NCI-H1436 treated with DMSO at 0.1 percent for 48 hours (cell line): Measurements from ENCODE around the gene SLC6A17.

Experiments used
- DNase-seq: peaks from one replicate; lab custom pipeline; 2025; lab: John Stamatoyannopoulos, UW

The SLC6A17 gene

GRCh38 chr1:110150330-110151174 is at the start of gene SLC6A17:
Gene SLC6A17, plus strand, starts transcription at chr1:110150494. Its CDS starts 16,436 bp downstream, at chr1:110166930.
- DNase-seq = no peak

- DNase-seq = no peak
These were observed 48.2 kb upstream of the SLC6A17 start for GRCh38 chr1:110102081-110102480.

- DNase-seq = no peak
These were observed 44.0 kb upstream of the SLC6A17 start for GRCh38 chr1:110106013-110106941.

- no peak for DNase-seq
These were observed 42.3 kb upstream of the SLC6A17 start for GRCh38 chr1:110107867-110108469.

GRCh38 chr1:110111081-110111480 is 39.2 kb upstream of the SLC6A17 start:
- DNase-seq = no peak

- DNase-seq = no peak
These were observed 38.2 kb upstream of the SLC6A17 start, which contains the start of gene UBL4B for GRCh38 chr1:110112143-110112542. Gene UBL4B, plus strand, starts transcription at chr1:110112443. Its CDS starts 92 bp downstream, at chr1:110112535.

- no peak for DNase-seq
These were observed 37.6 kb upstream of the SLC6A17 start for GRCh38 chr1:110112656-110113055.

GRCh38 chr1:110113551-110113950 is 36.7 kb upstream of the SLC6A17 start:
- DNase-seq = no peak

GRCh38 chr1:110114173-110114572 is 36.1 kb upstream of the SLC6A17 start:
- DNase-seq = no peak

- DNase-seq = no peak
These were observed 35.5 kb upstream of the SLC6A17 start for GRCh38 chr1:110114784-110115183.

- no peak for DNase-seq
These were observed 31.5 kb upstream of the SLC6A17 start for GRCh38 chr1:110118636-110119396.

- DNase-seq = no peak
These were observed 30.5 kb upstream of the SLC6A17 start for GRCh38 chr1:110119843-110120242.

- DNase-seq = no peak
These were observed 29.2 kb upstream of the SLC6A17 start for GRCh38 chr1:110120960-110121561.

- DNase-seq = no peak
These were observed 27.1 kb upstream of the SLC6A17 start for GRCh38 chr1:110123224-110123623.

GRCh38 chr1:110125810-110126209 is 24.5 kb upstream of the SLC6A17 start:
- DNase-seq = no peak

- no peak for DNase-seq
These were observed 20.1 kb upstream of the SLC6A17 start for GRCh38 chr1:110130113-110130591.

GRCh38 chr1:110130989-110131388 is 19.3 kb upstream of the SLC6A17 start:
- DNase-seq = no peak

- DNase-seq = no peak
These were observed 17.6 kb upstream of the SLC6A17 start for GRCh38 chr1:110132682-110133081.

GRCh38 chr1:110133436-110133835 is 16.9 kb upstream of the SLC6A17 start:
- DNase-seq = no peak

GRCh38 chr1:110134050-110134595 is 16.2 kb upstream of the SLC6A17 start:
- peak; percentile 44 for DNase-seq

- no peak for DNase-seq
These were observed 15.0 kb upstream of the SLC6A17 start for GRCh38 chr1:110135246-110135645.
